GM18870 (cell line): Measurements from ENCODE around the gene BTG2.

Source experiments
- ATAC-seq: cut with Tn5 transposase; IDR thresholded peaks from one replicate; pipeline ENCODE4 v1.9.1; 2021; ENCODE audit warnings: moderate library complexity; ENCODE audit not compliant: unreplicated experiment

BTG2 gene

DNA sequence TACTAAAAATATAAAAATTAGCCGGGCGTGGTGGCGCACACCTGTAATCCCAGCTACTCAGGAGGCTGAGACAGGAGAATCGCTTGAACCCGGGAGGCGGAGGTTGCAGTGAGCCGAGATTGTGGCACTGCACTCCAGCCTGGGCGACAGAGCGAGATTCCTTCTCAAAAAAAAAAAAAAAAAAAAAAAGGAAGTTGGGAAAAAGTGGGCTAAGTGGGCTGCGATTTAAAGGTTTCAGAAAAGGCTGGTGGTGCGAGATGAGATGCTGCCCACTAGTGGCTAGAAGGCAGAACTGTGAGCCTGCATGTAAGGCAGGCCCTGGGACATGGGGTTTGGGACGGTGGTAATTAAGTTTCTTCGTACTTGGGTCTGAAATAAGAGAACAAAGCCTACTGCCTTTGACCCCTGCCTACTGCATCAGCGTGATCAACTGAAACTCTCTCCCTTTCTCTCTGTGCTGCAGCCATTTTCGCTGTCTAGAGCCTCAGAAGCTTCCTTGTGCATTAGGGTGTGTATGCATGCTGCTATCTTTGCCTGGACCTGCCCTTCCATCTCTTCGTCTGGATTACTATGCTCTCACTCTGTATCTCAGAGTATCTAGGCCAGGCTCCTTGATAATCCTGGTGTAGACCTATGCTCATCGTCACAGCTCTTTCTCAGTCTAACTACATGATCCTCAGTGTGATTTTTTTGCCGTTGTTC lies 33.2 kb downstream of the BTG2 start:
- ATAC-seq, result no peak

DNA sequence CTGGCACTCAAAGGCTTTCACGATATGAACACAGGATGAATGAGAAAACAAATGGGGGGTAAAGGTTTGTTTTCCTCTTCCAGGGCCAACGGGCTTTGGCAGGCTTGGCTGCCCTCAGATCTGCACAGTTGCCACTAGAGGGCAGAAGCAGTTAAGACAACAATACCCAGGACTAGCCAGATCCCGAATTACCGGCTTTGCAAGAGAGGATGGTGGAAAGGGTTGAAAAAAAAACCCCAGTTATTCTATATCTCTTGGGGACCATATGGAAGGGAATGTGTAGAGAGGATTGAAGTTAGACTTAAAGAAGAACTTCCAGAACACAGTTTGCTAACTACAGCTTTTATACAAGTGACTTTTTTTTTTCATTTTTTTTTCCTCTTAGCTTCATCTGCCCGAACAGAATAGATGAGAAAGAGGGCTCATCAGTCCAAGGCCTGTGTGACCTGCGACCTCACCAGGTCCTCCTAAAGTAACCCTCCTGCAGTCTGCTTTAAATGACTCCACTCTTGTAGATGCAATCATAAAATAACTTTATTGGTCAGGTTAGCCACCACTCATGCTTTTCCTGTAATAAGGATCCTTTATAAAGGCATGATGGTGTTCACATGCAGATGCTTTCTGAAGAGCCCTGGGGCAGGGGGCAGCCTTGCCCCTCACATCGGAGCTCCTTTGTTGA lies 34.9 kb downstream of the BTG2 start:
- no peak for ATAC-seq

DNA sequence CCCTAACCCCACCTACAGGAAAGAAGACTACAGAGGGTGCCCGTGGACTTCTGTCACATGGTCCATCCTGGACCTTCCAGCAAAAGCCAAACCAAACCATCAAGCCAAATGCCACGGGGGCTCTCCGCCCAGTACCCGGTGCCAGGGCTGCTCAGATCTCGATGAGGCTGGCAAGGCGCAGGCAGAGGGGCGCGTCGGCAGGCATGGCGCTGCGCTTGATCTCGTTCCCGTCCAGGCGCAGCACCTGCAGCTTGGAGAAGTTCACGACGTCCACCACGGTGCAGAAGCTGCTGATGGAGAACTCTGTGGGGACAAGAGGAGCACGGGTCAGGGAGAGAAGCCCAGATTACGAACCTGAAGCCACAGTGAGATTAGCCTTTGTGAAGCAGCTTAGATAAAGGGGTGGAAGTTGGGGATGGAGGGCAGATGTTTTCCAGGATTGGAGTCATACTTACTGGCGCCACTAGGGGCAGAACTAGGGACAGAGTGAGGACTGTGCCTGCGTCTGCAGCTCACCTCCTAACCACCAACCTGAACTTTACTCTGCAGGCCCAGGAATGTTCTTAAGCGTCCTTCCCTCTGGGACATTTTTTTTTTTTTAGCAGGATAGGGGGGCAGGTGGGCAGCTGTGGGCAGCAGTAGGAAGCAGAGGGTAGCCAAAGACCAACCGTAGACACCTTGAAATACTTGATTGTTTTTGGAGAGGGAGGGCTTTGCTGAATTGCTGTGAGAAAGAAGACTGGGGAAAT lies 37.0 kb downstream of the BTG2 start:
- no peak for ATAC-seq

DNA sequence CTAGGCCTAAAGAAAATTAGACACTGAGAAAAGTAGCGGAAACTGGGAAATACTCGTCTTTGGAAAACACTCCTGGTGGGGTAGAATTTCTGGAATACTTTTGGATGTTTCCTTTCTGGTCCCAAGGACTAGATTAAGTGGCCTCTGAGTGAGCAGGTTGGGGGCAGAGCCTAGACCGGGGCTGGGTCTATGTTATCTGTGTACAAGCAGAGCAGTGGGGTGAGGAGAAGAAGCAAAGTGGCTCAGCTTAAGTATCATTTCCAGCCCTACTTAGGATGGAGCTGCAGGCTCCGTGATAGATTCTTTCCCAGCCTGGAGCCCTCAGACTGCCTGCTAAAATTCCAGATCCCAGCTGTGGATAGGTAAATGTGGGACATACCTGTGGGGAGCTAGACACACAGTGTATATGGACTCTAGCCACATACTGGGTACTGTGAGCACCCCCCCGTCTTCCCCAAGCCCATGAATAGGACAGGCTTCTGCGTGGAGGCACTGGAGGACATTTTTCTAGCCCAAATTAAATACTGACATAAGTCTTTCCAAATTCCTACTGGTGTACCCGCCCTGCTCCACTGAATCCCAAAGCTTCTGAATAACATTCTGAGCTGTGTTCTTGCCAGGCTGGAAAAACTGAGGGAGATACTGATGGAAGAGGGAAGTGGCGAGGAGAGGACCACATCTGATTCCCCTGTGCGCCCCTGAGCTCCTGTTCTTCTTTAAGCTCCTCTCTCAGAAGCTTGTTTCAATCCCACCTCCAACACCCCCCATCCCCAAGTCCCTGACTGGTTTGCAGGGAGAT lies 38.8 kb downstream of the BTG2 start:
- ATAC-seq, result no peak

DNA sequence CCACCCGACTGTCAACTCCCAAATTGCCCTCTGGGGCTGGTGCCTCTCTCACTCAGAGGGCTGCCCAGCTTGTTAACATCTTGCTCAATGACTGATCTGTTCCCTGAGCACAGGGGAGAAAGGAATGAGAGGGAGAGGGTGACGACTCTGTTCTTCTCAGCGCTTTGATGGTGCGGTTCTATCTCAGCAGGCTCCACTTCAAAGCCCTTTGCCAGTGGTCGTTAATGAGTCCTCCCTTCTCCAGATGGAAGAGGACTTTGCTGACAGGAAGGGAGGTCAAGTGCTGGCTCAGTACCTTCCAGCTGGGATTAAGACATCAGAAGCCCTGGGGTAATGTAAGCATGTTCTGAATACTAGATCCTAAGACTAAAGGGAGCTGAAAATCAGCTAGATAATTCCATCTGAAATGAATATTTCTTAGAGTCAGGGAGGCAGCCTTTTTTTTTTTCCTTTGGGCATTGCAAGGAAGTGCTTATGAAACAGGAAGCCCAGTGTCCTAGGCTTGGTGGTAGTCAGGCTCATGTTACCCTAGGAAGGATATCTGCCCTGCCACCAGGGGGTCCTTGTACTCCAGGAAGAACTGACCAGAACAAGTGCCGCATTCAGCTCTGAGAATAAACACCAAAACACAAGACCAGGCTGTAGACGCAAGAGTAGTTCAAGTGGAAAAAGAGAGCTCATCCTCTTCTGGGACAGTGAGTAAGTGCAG lies 40.9 kb downstream of the BTG2 start:
- ATAC-seq, result no peak

DNA sequence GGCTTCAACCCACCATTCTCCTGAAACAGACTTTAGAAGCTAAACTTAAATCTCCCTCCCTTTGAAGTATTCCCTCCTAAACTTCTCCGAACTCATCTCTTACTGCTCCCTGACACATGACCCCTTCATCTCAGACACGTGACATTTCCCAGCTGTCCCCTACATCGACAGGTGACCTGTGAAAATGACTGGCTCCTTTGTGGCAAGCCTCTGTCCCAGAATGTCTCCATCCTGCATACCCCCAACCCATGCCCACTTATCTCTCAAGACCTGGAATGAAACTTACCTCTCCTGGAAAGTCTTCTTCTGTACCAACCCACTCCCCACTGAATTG lies 41.4 kb downstream of the BTG2 start:
- ATAC-seq, result no peak

DNA sequence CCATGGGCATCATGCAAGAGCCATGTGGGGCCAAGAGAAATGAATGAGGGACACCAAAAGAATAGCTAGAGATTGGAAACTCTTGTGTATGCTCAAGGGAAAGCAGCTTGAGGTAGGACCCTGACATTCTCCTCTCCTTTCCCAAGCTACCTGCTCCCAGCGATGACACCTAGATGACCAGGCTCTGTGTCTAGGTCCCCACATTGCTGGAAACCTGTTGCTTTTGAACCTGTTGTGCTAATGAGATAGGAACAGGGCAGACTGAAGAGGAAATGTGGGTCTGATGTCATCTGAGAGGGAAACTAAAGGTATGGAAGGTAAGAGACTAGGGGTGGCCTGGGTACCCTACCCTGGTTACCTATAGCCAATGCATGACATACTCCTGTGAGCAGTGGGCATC lies 43.8 kb downstream of the BTG2 start:
- ATAC-seq, result no peak

DNA sequence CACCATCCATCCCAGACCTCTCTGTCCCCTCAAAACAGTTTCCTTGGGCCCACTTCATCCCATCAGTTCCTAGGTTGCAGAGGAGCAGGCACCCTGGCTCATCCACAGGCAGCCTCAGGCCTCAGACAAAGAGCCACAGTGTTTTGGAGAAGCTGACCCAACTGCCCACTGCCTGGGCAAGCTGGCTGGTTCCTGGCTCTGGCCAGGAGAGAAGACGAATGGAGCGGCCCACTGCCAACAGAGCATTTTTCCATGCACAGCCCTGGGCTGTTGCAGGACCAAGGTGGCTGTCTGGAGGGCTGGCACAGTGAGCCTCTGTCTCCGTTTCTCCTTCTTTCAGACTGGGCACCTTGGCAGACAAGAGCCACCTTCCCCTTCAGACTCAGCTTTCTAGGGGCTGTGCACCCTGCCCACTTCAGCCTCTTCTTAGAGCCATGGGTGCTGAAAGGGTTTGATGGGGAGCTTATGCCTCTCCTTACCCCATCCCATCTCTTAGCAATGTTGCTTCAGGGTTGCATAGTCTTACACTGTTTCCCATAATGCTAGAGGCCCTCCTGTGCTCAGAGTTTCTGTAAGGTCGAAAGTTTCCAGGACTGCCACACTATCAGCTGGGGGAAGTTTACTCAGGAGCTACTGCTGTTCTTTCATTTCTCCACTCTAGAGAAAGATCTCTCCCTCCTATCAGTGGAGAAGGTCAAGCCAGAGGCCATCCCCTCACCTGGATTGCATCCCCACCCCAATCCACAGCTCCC lies 44.6 kb downstream of the BTG2 start:
- no peak for ATAC-seq

DNA sequence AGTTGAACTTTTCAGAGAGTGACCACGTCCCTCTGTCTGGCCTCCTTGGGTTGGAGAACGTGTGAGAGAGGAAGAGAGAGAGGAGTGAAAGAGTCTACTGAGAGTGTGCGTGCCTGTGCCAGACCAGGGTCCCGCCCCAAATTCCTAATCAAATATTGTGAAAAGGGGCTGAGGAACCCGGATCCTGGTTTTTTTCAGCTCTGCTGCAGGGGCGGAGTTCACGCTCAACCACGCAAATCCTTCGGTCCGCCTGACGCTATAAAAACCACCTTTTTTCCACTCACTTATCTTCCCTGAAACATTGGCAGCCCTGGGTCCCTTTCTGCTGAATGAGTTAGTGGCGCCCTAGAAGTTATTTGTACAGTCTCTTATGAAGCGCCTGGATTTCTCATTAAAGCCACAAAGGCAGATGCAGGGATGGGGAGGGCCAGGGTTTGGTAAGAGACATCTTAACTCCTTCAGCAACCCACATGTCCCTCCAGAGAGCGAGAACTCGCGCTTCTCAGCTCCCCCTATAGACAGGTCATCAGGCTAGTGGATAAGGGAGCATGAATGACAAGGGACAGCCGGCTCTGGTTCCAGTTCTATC lies 45.8 kb downstream of the BTG2 start, which contains the start of gene FMOD:
TSS of gene FMOD (minus strand) at position 86 of the 589 bp plus-strand sequence. CDS start 2,852 bp downstream, outside the sequence.
- ATAC-seq, result no peak

DNA sequence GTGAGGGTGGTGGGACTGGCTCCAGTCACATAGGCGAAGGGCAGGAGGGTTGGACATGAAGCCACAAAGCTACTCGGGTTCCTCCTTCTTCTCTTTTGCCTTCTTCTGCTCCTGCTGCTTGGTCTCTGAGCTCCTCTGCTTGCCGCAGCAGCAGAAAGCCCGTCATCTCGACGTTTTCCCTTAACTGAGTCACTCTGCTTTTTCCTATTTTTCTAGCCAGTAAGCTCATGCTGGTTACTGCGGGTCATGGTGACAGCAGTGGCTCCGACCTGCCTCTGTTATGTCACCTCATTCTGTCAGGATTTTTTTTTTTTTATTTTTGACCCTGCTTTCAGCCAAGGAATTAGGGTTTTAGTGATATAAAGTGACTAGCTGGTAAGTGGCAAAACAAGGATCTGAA lies 48.2 kb downstream of the BTG2 start:
- no peak for ATAC-seq

DNA sequence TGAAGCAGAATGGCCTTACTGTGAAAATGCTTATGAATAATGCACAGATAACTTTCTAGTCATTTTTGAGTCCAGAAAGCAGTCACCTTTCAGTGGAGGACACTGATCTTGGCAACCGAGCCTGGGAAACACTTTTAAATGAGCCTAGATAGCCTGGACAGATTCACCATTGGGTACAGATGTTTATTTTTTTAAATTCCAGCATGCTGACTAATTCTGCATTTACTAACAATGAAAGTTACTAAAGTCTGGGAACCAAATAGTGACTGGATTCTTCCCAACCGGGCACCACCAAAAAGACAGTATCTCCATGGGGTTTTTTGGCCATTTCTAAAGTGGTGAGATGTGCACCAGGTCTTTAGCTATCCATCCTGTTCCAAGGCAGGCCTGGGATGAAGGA lies 48.9 kb downstream of the BTG2 start:
- no peak for ATAC-seq

DNA sequence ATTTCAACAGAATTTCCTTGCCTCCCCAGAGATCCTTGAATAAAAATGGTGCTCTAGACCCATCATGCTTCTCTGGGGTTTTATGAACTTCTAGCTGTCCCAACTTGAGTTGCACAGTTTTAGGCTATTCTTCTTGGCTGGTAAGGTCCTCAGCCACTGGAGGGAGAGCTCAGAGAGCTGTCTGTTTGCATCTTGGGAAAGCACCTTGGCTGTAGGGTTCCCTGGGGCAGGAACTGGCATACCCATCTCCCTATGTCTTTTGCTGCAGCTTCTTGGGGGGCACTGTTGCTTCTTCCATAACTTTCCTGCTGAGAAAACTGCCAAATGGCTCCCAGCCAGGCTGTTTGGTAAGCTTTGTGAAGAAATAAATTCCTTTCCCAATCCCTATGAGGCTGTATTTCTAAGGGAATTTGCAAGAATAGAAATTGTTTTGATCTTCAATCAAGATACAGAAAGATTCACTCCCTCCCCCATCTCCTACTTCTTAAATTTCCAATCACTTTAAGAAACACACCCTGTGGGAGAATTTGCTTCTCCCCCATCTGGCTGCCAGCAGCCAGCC lies 53.8 kb downstream of the BTG2 start:
- no peak for ATAC-seq
